GM18507 (cell line): ENCODE measurements around the gene FGD6.
A peak's percentile ranks its signal among the peaks of the same experiment; 100 is the strongest.
"Not testable (repeated sequence)": the region's sequence is repeated elsewhere in the genome, so short reads cannot be mapped to it uniquely, and the experiment has no call there.

Experiments used
- DNase-seq: peaks from one replicate; pipeline ENCODE4 v3.0.0; 2011; ENCODE audit warnings: low read depth; ENCODE audit not compliant: insufficient read length; ENCODE audit errors: extremely low spot score
- FAIRE-seq: peaks from 2 replicates; lab custom pipeline; 2011; peaks lifted over from hg19 to GRCh38; lab: Jason Lieb, UNC

FGD6 gene

GRCh38 chr12:95141310-95141709 lies 76.0 kb downstream of the FGD6 start:
- FAIRE-seq (no peak), DNase-seq (no peak)

- not testable (repeated sequence) for FAIRE-seq, DNase-seq
Observed at GRCh38 chr12:95138031-95138430, 79.2 kb downstream of the FGD6 start.

GRCh38 chr12:95136598-95136997 lies 80.7 kb downstream of the FGD6 start:
- DNase-seq = no peak
- FAIRE-seq = no peak

GRCh38 chr12:95134085-95134484 lies 83.2 kb downstream of the FGD6 start:
- FAIRE-seq = no peak
- no peak for DNase-seq

- DNase-seq (no peak), FAIRE-seq (no peak)
Observed at GRCh38 chr12:95131589-95132340, 85.5 kb downstream of the FGD6 start.

- FAIRE-seq (no peak), DNase-seq (no peak)
Observed at GRCh38 chr12:95130096-95130495, 87.2 kb downstream of the FGD6 start.

- FAIRE-seq = no peak
Observed at GRCh38 chr12:95129115-95129514, 88.2 kb downstream of the FGD6 start.

GRCh38 chr12:95126736-95127135 lies 90.5 kb downstream of the FGD6 start:
- DNase-seq = no peak
- FAIRE-seq = no peak

More at GRCh38 chr12:95129115-95129514, 88.2 kb downstream of the FGD6 start:
- DNase-seq = no peak

GRCh38 chr12:95126076-95126475 lies 91.2 kb downstream of the FGD6 start:
- FAIRE-seq (no peak), DNase-seq (no peak)

GRCh38 chr12:95124106-95124505 lies 93.2 kb downstream of the FGD6 start:
- FAIRE-seq = no peak

GRCh38 chr12:95118788-95119179 lies 98.5 kb downstream of the FGD6 start:
- FAIRE-seq (no peak), DNase-seq (no peak)

More at GRCh38 chr12:95124106-95124505, 93.2 kb downstream of the FGD6 start:
- no peak for DNase-seq

- FAIRE-seq = no peak
- DNase-seq = no peak
Observed at GRCh38 chr12:95118138-95118787, 99.0 kb downstream of the FGD6 start.

- DNase-seq (peak; percentile 40), FAIRE-seq (peak; percentile 78)
Observed at GRCh38 chr12:95117178-95117599, 100.1 kb downstream of the FGD6 start.

GRCh38 chr12:95116773-95117172 lies 100.5 kb downstream of the FGD6 start:
- DNase-seq = no peak
- no peak for FAIRE-seq

GRCh38 chr12:95116341-95116740 lies 100.9 kb downstream of the FGD6 start:
- DNase-seq = no peak
- no peak for FAIRE-seq

GRCh38 chr12:95115641-95116040 lies 101.6 kb downstream of the FGD6 start:
- no peak for FAIRE-seq

GRCh38 chr12:95114766-95115405 lies 102.4 kb downstream of the FGD6 start:
- no peak for FAIRE-seq
- no peak for DNase-seq

More at GRCh38 chr12:95115641-95116040, 101.6 kb downstream of the FGD6 start:
- DNase-seq = no peak

- DNase-seq (no peak), FAIRE-seq (no peak)
Observed at GRCh38 chr12:95107362-95107761, 109.9 kb downstream of the FGD6 start.

- DNase-seq (no peak), FAIRE-seq (no peak)
Observed at GRCh38 chr12:95105540-95105939, 111.7 kb downstream of the FGD6 start.

- DNase-seq (no peak), FAIRE-seq (no peak)
Observed at GRCh38 chr12:95104919-95105452, 112.3 kb downstream of the FGD6 start.
